Colonic mucosa (tissue), 4 donors: ENCODE measurements around the gene NOS1AP. TPM values are rescaled to one million over a fixed set of nuclear protein-coding genes. Genes with fewer than 3 reads are reported as not detected.

Experiments used
- DNase-seq: peaks from one replicate; pipeline ENCODE4 v3.0.0-alpha.2; 2020
- H3K27ac ChIP-seq: fragments of 200-600 bp; one replicate; pipeline ENCODE4 v1.8.0; 2021
- H3K27me3 ChIP-seq: fragments of 200-600 bp; one replicate; pipeline ENCODE4 v1.8.0; 2021
- H3K36me3 ChIP-seq: fragments of 200-600 bp; one replicate; pipeline ENCODE4 v1.8.0; 2021
- H3K4me1 ChIP-seq: fragments of 200-600 bp; one replicate; pipeline ENCODE4 v1.8.0; 2021; ENCODE audit warnings: mild to moderate bottlenecking
- H3K4me3 ChIP-seq: fragments of 200-600 bp; one replicate; pipeline ENCODE4 v1.8.0; 2021
- H3K9ac ChIP-seq, 2 donors: one replicate each; pipeline ENCODE4 v1.7.0; 2013; ENCODE audit warnings: control low read depth in 2 of 2, low read depth in 2 of 2, low read length in 2 of 2
- H3K9me3 ChIP-seq: fragments of 200-600 bp; one replicate; pipeline ENCODE4 v1.8.0; 2021
- intact Hi-C: fragments of 100-400 bp; cut with DNase I; formaldehyde crosslinking; loops from one replicate; pipeline ENCODE4 v1.14.1; 2022
- total RNA-seq, 2 donors: library from RNA; stranded (reverse); fragmentation: NEBNext Ultra II Directional in 1 of 2; extraction: Animal tissue kit (Norgen Biotek cat#: 25700) in 1 of 2; gene quantifications; one replicate each; pipeline ENCODE4 v1.2.1, GENCODE V29; 2021
- TF ChIP-seq, protein P1 (sequence below): fragments of 200-600 bp; IDR thresholded peaks from one replicate; pipeline ENCODE4 v1.8.0; 2022; ENCODE audit warnings: antibody characterized with exemption, mild to moderate bottlenecking
- donor health status: healthy.
- donor health status: DM: no; HTN: no; CAD: no.
- donor health status: DM: no; HTN: no; CAD: no.

Gene NOS1AP
- total RNA-seq, 2 donors from 2014 or later, result 9.0 to 14.4 TPM

DNA sequence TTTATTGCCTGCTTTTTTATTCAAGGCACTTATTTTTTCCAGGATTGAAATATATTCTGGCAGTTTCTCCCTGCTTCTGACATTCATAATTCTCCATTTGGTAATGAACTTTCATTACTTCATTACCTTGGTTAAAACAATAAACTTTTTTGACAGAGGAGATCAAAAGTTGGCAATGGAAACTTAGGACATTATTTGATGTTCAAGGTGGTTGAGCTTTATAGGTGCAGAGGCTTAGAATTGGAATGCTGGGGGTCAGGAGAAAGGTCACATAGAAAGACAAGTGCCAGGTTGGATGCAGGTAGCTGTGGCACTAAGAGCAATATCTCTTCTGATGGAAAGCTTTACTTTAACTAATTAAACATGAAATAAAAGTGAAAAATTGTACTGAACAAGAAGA, 154.8 kb downstream of the NOS1AP start:
- Histone ChIP-seq H3K27me3 (no peaks in the 10 kb centered on the region), H3K9me3 (no peaks in the 10 kb centered on the region), H3K4me3 (no peak overlapping the region), H3K27ac (no peak overlapping the region), H3K9ac (no peak overlapping the region), H3K36me3 (no peaks in the 10 kb centered on the region), H3K4me1 (no peaks in the 10 kb centered on the region)
- no peak for DNase-seq
- intact Hi-C loops, result no loop called here
- TF ChIP-seq, protein P1, sequence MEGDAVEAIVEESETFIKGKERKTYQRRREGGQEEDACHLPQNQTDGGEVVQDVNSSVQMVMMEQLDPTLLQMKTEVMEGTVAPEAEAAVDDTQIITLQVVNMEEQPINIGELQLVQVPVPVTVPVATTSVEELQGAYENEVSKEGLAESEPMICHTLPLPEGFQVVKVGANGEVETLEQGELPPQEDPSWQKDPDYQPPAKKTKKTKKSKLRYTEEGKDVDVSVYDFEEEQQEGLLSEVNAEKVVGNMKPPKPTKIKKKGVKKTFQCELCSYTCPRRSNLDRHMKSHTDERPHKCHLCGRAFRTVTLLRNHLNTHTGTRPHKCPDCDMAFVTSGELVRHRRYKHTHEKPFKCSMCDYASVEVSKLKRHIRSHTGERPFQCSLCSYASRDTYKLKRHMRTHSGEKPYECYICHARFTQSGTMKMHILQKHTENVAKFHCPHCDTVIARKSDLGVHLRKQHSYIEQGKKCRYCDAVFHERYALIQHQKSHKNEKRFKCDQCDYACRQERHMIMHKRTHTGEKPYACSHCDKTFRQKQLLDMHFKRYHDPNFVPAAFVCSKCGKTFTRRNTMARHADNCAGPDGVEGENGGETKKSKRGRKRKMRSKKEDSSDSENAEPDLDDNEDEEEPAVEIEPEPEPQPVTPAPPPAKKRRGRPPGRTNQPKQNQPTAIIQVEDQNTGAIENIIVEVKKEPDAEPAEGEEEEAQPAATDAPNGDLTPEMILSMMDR, result no peak

DNA sequence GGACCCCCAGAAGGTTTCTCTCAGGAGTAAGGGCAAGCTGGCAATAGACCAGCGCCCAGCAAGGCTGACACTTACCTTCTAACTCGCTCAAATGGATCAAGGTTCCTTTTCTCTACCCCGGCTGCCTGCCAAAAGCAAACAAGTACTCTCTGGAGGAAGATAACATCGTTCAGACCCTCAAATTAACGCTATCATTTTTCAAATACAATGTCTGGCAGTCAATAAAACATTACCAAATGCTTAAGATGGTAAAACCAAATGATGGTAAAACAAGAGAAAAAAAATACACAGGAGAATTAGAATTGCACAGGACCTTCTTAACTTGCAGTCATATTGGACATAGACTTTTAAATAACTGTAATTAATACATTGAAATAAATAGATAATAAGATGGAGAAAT, 159.1 kb downstream of the NOS1AP start:
- H3K36me3 ChIP-seq, result no peaks in the 10 kb centered on the region

DNA sequence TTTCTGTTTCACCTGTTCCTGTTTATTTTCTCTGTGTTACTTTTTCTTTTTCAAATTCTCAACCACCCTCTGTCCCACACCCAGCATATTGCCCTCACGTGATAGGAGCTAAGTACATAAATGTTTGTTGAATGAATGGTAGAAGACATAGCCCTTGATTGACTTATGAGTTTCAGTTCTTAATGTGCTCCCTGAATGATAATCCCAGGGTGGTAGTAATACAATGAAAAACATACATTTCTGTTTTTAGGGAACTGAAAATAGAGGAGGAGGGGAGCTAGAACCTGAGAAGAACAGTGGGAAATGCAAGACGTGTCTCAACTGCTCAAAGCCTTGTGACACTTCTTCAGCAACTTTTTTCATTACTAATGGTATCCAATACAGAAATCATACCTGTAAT, 160.1 kb downstream of the NOS1AP start:
- Histone ChIP-seq H3K9ac (no peak overlapping the region), H3K9me3 (no peaks in the 10 kb centered on the region), H3K36me3 (no peaks in the 10 kb centered on the region), H3K27ac (no peak overlapping the region), H3K4me3 (no peak overlapping the region), H3K27me3 (no peaks in the 10 kb centered on the region), H3K4me1 (no peaks in the 10 kb centered on the region)
- intact Hi-C loops, result no loop called here
- no peak for DNase-seq
- TF ChIP-seq, protein P1, result no peak

More for the DNA sequence above, 159.1 kb downstream of the NOS1AP start:
- Histone ChIP-seq H3K9me3 (no peaks in the 10 kb centered on the region), H3K9ac (no peak overlapping the region), H3K27ac (no peak overlapping the region), H3K4me1 (no peaks in the 10 kb centered on the region), H3K27me3 (no peaks in the 10 kb centered on the region), H3K4me3 (no peak overlapping the region)
- intact Hi-C loops, result no loop called here
- DNase-seq, result no peak
- TF ChIP-seq, protein P1, result no peak

DNA sequence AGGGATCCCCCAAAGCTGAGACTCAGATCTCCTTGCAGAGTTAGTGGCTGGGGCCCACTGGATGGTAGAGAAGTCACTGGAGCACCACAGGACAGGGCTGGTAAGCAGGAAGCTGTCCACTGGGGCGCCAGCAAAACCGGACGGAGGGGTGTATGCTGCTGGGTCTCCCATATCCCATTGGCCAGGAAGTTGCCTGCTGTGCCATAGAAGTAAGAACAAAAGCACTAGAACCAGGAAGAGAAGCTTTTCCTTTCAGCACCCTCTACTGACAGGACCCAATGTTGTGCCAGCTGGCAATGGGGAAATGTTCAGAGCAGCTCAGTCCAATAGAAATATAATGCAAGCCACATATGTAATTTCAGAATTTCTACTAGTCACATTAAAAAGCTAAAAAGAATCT, 160.6 kb downstream of the NOS1AP start:
- TF ChIP-seq, protein P1, result peak; percentile 24
- Histone ChIP-seq H3K27ac (no peak overlapping the region), H3K9ac (no peak overlapping the region), H3K27me3 (no peaks in the 10 kb centered on the region), H3K9me3 (no peaks in the 10 kb centered on the region), H3K36me3 (no peaks in the 10 kb centered on the region), H3K4me1 (no peaks in the 10 kb centered on the region), H3K4me3 (no peak overlapping the region)
- intact Hi-C loops, result no loop called here
- no peak for DNase-seq

DNA sequence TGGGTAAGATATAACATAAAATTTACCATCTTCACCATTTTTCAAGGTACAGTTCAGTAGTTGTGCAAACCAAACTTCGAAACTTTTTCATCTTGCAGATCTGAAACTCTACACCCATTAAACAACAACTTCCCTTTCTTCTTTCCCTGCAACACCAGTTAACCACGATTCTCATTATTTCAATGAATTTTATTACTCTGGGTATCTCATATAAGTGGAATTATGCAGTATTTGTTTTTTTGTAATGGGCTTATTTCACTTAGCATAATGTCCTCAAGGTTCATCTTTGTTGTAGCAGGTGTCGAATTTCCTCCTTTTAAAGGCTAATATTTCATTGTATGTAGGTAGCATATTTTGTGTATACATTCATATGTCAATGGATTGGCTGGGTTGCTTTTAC, 161.0 kb downstream of the NOS1AP start:
- TF ChIP-seq, protein P1, result no peak
- intact Hi-C loops, result no loop called here
- DNase-seq, result no peak
- no peaks in the 10 kb centered on the region for H3K36me3 ChIP-seq
- no peaks in the 10 kb centered on the region for H3K9me3 ChIP-seq
- no peaks in the 10 kb centered on the region for H3K27me3 ChIP-seq
- H3K4me3 ChIP-seq, result no peak overlapping the region
- no peak overlapping the region for H3K27ac ChIP-seq
- no peaks in the 10 kb centered on the region for H3K4me1 ChIP-seq
- H3K9ac ChIP-seq, result no peak overlapping the region
